GM10266 (cell line): ENCODE results near the gene FAP.

Experiments
- DNase-seq: peaks from one replicate; pipeline ENCODE4 v3.0.0; 2012; ENCODE audit errors: extremely low spot score
- TF ChIP-seq, protein P1 (sequence below): IDR thresholded peaks from 2 replicates; pipeline ENCODE4 v1.5.1; 2012; ENCODE audit warnings: mild to moderate bottlenecking, low read depth; ENCODE audit not compliant: control insufficient read depth, insufficient read depth; ENCODE audit errors: missing control alignments

Gene FAP

GRCh38 chr2:162226836-162227235 lies 16.4 kb downstream of the FAP start:
- TF ChIP-seq, protein P1, sequence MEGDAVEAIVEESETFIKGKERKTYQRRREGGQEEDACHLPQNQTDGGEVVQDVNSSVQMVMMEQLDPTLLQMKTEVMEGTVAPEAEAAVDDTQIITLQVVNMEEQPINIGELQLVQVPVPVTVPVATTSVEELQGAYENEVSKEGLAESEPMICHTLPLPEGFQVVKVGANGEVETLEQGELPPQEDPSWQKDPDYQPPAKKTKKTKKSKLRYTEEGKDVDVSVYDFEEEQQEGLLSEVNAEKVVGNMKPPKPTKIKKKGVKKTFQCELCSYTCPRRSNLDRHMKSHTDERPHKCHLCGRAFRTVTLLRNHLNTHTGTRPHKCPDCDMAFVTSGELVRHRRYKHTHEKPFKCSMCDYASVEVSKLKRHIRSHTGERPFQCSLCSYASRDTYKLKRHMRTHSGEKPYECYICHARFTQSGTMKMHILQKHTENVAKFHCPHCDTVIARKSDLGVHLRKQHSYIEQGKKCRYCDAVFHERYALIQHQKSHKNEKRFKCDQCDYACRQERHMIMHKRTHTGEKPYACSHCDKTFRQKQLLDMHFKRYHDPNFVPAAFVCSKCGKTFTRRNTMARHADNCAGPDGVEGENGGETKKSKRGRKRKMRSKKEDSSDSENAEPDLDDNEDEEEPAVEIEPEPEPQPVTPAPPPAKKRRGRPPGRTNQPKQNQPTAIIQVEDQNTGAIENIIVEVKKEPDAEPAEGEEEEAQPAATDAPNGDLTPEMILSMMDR = no peak
- DNase-seq = no peak

GRCh38 chr2:162221064-162221463 lies 22.2 kb downstream of the FAP start:
- DNase-seq = peak; percentile 72
- TF ChIP-seq, protein P1 = peak; percentile 98

DNA sequence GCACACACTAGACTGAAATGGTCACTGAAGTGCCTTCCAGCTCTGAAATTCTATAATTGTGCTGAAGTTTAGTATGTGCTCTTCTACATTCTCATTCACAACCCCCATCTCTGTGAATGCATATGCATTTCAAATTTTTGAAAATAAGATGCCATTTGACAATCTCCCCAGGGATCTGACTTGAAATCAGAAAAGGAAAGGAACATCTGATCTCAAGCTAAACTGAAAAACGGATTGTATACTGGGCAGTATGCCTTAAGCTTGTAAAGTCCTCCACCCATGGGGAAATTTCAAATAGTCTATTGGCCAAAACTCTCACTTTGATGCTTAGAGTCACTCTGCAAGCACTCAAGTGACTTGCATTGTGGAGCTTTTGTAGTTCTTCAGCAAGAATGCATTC lies 22.9 kb downstream of the FAP start:
- TF ChIP-seq, protein P1 = no peak
- DNase-seq = no peak

GRCh38 chr2:162219426-162219825 lies 23.8 kb downstream of the FAP start:
- TF ChIP-seq, protein P1 = no peak
- no peak for DNase-seq

- TF ChIP-seq, protein P1 = no peak
- no peak for DNase-seq
These were observed 25.6 kb downstream of the FAP start for GRCh38 chr2:162217598-162217997.

DNA sequence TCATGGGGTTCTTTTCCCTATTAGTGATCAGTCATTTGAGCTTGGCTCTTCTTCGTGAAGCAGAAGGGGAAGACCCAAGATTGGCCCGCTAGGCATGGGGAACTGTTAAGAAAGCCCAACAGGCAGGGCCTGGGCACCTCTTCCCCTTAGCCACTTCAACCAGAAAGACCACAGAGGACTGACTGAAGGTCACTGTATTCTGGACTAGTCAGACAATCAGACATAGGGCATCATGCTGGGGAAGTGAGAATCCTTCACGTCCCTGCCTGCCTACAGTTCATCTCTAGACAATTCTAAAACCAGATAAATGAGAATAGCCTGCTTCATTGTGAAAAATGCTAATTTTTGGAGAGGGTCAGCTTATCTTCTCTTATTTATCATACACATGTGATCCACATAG lies 28.1 kb downstream of the FAP start:
- DNase-seq = no peak
- TF ChIP-seq, protein P1 = no peak

GRCh38 chr2:162212366-162212765 lies 30.9 kb downstream of the FAP start:
- TF ChIP-seq, protein P1 = no peak
- no peak for DNase-seq
